SIG-M5 treated with dmso at 0.1 percent for 504 hours (cell line): Measurements from ENCODE around the gene MARCHF9.

ENCODE experiments used
- DNase-seq: peaks from one replicate; lab custom pipeline; 2025; ENCODE audit not compliant: unreplicated experiment; lab: John Stamatoyannopoulos, UW

The MARCHF9 gene

GRCh38 chr12:57753756-57754337, 1.1 kb upstream of the MARCHF9 start:
- no peak for DNase-seq

GRCh38 chr12:57755194-57755453, 221 bp downstream of the MARCHF9 start:
- no peak for DNase-seq

- DNase-seq: peak; percentile 29
Measured at GRCh38 chr12:57755454-57756372, 810 bp downstream of the MARCHF9 start.

GRCh38 chr12:57756406-57757341, 1.8 kb downstream of the MARCHF9 start:
- DNase-seq: peak; percentile 72

- no peak for DNase-seq
Measured at GRCh38 chr12:57757771-57758170, 2.9 kb downstream of the MARCHF9 start.

GRCh38 chr12:57758552-57759359, 3.9 kb downstream of the MARCHF9 start:
- no peak for DNase-seq

- DNase-seq: peak; percentile 58
Measured at GRCh38 chr12:57759360-57759980, 4.6 kb downstream of the MARCHF9 start.

- no peak for DNase-seq
Measured at GRCh38 chr12:57760347-57760982, 5.6 kb downstream of the MARCHF9 start.

GRCh38 chr12:57761391-57761998, 6.6 kb downstream of the MARCHF9 start:
- DNase-seq: no peak

GRCh38 chr12:57762463-57762862, 7.6 kb downstream of the MARCHF9 start:
- no peak for DNase-seq

- no peak for DNase-seq
Measured at GRCh38 chr12:57763881-57764661, 9.2 kb downstream of the MARCHF9 start.

- DNase-seq: no peak
Measured at GRCh38 chr12:57764662-57765002, 9.7 kb downstream of the MARCHF9 start.

GRCh38 chr12:57765003-57765697, 10.2 kb downstream of the MARCHF9 start:
- peak; percentile 50 for DNase-seq

- DNase-seq: no peak
Measured at GRCh38 chr12:57765698-57766463, 11.0 kb downstream of the MARCHF9 start.

GRCh38 chr12:57766464-57767304, 11.8 kb downstream of the MARCHF9 start, which contains the start of gene CYP27B1:
TSS of gene CYP27B1 (minus strand) at chr12:57767078. CDS start at chr12:57767041, 37 bp downstream.
- DNase-seq: no peak

GRCh38 chr12:57767305-57767698, 12.4 kb downstream of the MARCHF9 start:
- no peak for DNase-seq
